ENCODE results near the gene DCUN1D3. TPM values are rescaled to one million over a fixed set of nuclear protein-coding genes. Genes with fewer than 3 reads are reported as not detected.

DCUN1D3 gene
- total and polyA plus RNA-seq, 2 donors (not counting 3 experiments of a cell fraction or from before 2014, with no cell fraction given): 10.4 to 35.0 TPM

DNA sequence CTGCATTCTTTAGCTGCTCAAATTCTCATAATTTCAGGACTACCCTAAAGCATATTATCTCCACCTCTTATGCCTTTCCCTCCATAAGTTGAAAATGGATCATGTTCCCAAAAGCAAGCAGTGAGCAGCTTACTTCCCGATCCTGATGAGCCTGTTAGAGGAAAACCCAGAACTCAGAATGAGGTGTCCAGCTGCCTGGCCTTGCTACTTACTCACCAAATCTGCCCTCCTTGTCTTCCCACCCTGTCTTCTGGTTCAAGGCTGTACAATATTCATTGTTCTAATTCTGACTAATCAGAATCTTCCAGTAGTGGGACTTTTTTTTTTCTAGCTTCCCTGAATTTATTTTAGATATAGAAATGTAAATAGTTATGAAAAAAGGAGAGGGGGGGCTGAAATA is 11.2 kb upstream of the DCUN1D3 start:
- ChIA-PET CTCF (interaction anchor here (0.9 to 1.5 kb wide), 4 partner anchors 8 to 137 kb away, joined by 3 to 4 read pairs (median 4); no protein-coding TSS in a partner anchor), POLR2A (interaction anchor here (0.6 to 3.3 kb wide), 4 partner anchors 9 to 164 kb away, joined by 3 to 12 read pairs (median 5); partner anchors contain the start of genes DCUN1D3 and LYRM1)
- H3K9me3 ChIP-seq (replicated peaks; ENCODE audit: control insufficient read depth, insufficient read depth, low read length): no peaks in the 10 kb centered on the region
- peak overlapping the region; percentile 99 for H3K27ac ChIP-seq (ENCODE audit: insufficient read depth, low read depth, low read length)
- DNase-seq (ENCODE audit: low read depth, low spot score) (peak; percentile 81), FAIRE-seq (no peak)
- TF ChIP-seq FOS (IDR thresholded peaks at IDR 0.05; ENCODE audit: borderline replicate concordance, insufficient read depth, low read length) (no peak), JUN (IDR thresholded peaks at IDR 0.05; ENCODE audit: borderline replicate concordance, insufficient read depth, insufficient read length, low read depth) (no peak), POLR2A (IDR thresholded peaks at IDR 0.05; ENCODE audit: low read depth, low read length) (no peak), POLR2AphosphoS5 (IDR thresholded peaks at IDR 0.05; ENCODE audit: insufficient read depth, low read depth, low read length) (no peak), GATA2 (IDR thresholded peaks at IDR 0.05; ENCODE audit: insufficient read depth, insufficient read length, low read depth, low read length) (no peak), EZH2 (IDR thresholded peaks at IDR 0.05; ENCODE audit: borderline replicate concordance, low read depth, low read length, severe bottlenecking) (no peak), MYC (IDR thresholded peaks at IDR 0.05; ENCODE audit: low read depth, low read length) (no peak)
- TF ChIP-seq, protein P1, sequence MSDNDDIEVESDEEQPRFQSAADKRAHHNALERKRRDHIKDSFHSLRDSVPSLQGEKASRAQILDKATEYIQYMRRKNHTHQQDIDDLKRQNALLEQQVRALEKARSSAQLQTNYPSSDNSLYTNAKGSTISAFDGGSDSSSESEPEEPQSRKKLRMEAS (IDR thresholded peaks at IDR 0.05; ENCODE audit: insufficient read depth, insufficient read length): no peak
- TF ChIP-seq, protein P2, sequence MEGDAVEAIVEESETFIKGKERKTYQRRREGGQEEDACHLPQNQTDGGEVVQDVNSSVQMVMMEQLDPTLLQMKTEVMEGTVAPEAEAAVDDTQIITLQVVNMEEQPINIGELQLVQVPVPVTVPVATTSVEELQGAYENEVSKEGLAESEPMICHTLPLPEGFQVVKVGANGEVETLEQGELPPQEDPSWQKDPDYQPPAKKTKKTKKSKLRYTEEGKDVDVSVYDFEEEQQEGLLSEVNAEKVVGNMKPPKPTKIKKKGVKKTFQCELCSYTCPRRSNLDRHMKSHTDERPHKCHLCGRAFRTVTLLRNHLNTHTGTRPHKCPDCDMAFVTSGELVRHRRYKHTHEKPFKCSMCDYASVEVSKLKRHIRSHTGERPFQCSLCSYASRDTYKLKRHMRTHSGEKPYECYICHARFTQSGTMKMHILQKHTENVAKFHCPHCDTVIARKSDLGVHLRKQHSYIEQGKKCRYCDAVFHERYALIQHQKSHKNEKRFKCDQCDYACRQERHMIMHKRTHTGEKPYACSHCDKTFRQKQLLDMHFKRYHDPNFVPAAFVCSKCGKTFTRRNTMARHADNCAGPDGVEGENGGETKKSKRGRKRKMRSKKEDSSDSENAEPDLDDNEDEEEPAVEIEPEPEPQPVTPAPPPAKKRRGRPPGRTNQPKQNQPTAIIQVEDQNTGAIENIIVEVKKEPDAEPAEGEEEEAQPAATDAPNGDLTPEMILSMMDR (IDR thresholded peaks at IDR 0.05; ENCODE audit: extremely low read depth in 1 of 2, insufficient read depth in 1 of 2, low read depth in 1 of 2, low read length in 2 of 2): no peak
- H4K20me1 ChIP-seq (replicated peaks; ENCODE audit: control insufficient read depth, extremely low read depth, insufficient read depth, low read length): no peaks in the 10 kb centered on the region
- H2AFZ ChIP-seq (ENCODE audit: low read depth, low read length): no peak overlapping the region
- intact Hi-C loops (cut with micrococcal nuclease) (loop anchor here (2.0 kb wide), 1 partner anchor 33 kb away; no protein-coding TSS in a partner anchor), dilution Hi-C loops (cut with MboI; ENCODE audit: extremely low pct_ligation_motif_present, low sequenced_read_pairs) (no loop called here)
- H3K4me3 ChIP-seq (replicated peaks in 1 of 3; ENCODE audit: insufficient read depth in 1 of 3, low read depth in 1 of 3, low read length in 3 of 3): peak overlapping the region in 1 of 3 experiments; percentile 12
- peak overlapping the region; percentile 62 for H3K4me2 ChIP-seq (ENCODE audit: insufficient read depth, low read length)
- no peaks in the 10 kb centered on the region for H3K79me2 ChIP-seq (ENCODE audit: control insufficient read depth, insufficient read depth, low read length)
- H3K9me1 ChIP-seq (replicated peaks; ENCODE audit: control insufficient read depth, extremely low read depth, insufficient read depth, low read length): no peaks in the 10 kb centered on the region
- TSS peak; percentile 54 for BruUV-seq (replicated peaks)
- no peaks in the 10 kb centered on the region for H3K27me3 ChIP-seq (ENCODE audit: control insufficient read depth in 2 of 2, insufficient read depth in 2 of 2, low read length in 2 of 2)
- H3K36me3 ChIP-seq (ENCODE audit: control insufficient read depth in 2 of 2, extremely low read depth in 1 of 2, insufficient read depth in 2 of 2, low read length in 2 of 2): no peaks in the 10 kb centered on the region
- peaks cover 63% of the 10 kb centered on the region for H3K4me1 ChIP-seq (ENCODE audit: control insufficient read depth, extremely low read depth, insufficient read depth, low read length)
- peak overlapping the region; percentile 94 for H3K9ac ChIP-seq (replicated peaks; ENCODE audit: extremely low read depth, insufficient read depth, low read length)

Data from endothelial cell of umbilical vein (primary cell).